ENCODE data around the gene ROPN1L.

Gene ROPN1L

GRCh38 chr5:10474521-10475075 lies 32.9 kb downstream of the ROPN1L start:
- TF ChIP-seq TAF1 (IDR thresholded peaks at IDR 0.05; ENCODE audit: borderline replicate concordance, insufficient read depth, low read length) (no peak), SIN3A (IDR thresholded peaks at IDR 0.05; ENCODE audit: borderline replicate concordance, insufficient read depth, low read length) (no peak), REST (IDR thresholded peaks at IDR 0.05; ENCODE audit: insufficient read depth in 1 of 2, low read depth in 2 of 2, low read length in 2 of 2) (no peak), FOXP2 (optimal IDR thresholded peaks at IDR 0.05; ENCODE audit: borderline replicate concordance, extremely low read depth, extremely low read length, insufficient read depth) (no peak), POLR2AphosphoS5 (IDR thresholded peaks at IDR 0.05; ENCODE audit: low read depth, low read length) (no peak)

GRCh38 chr5:10475931-10476676 lies 34.4 kb downstream of the ROPN1L start:
- TF ChIP-seq POLR2AphosphoS5 (IDR thresholded peaks at IDR 0.05; ENCODE audit: low read depth, low read length) (no peak), TAF1 (IDR thresholded peaks at IDR 0.05; ENCODE audit: borderline replicate concordance, insufficient read depth, low read length) (no peak), FOXP2 (optimal IDR thresholded peaks at IDR 0.05; ENCODE audit: borderline replicate concordance, extremely low read depth, extremely low read length, insufficient read depth) (no peak), SIN3A (IDR thresholded peaks at IDR 0.05; ENCODE audit: borderline replicate concordance, insufficient read depth, low read length) (no peak), REST (IDR thresholded peaks at IDR 0.05; ENCODE audit: insufficient read depth in 1 of 2, low read depth in 2 of 2, low read length in 2 of 2) (no peak)

GRCh38 chr5:10476878-10477277 lies 35.2 kb downstream of the ROPN1L start:
- TF ChIP-seq SIN3A (IDR thresholded peaks at IDR 0.05; ENCODE audit: borderline replicate concordance, insufficient read depth, low read length): no peak
- no peak for TF ChIP-seq FOXP2 (optimal IDR thresholded peaks at IDR 0.05; ENCODE audit: borderline replicate concordance, extremely low read depth, extremely low read length, insufficient read depth)

GRCh38 chr5:10477943-10478342 lies 36.3 kb downstream of the ROPN1L start:
- TF ChIP-seq SIN3A (IDR thresholded peaks at IDR 0.05; ENCODE audit: borderline replicate concordance, insufficient read depth, low read length): no peak
- TF ChIP-seq FOXP2 (optimal IDR thresholded peaks at IDR 0.05; ENCODE audit: borderline replicate concordance, extremely low read depth, extremely low read length, insufficient read depth): no peak
- TF ChIP-seq POLR2AphosphoS5 (IDR thresholded peaks at IDR 0.05; ENCODE audit: low read depth, low read length): no peak
- no peak for TF ChIP-seq REST (IDR thresholded peaks at IDR 0.05; ENCODE audit: insufficient read depth in 1 of 2, low read depth in 2 of 2, low read length in 2 of 2)
- no peak for TF ChIP-seq TAF1 (IDR thresholded peaks at IDR 0.05; ENCODE audit: borderline replicate concordance, insufficient read depth, low read length)

- TF ChIP-seq SIN3A (IDR thresholded peaks at IDR 0.05; ENCODE audit: borderline replicate concordance, insufficient read depth, low read length) (no peak), TAF1 (IDR thresholded peaks at IDR 0.05; ENCODE audit: borderline replicate concordance, insufficient read depth, low read length) (no peak), FOXP2 (optimal IDR thresholded peaks at IDR 0.05; ENCODE audit: borderline replicate concordance, extremely low read depth, extremely low read length, insufficient read depth) (no peak), REST (IDR thresholded peaks at IDR 0.05; ENCODE audit: insufficient read depth in 1 of 2, low read depth in 2 of 2, low read length in 2 of 2) (no peak), POLR2AphosphoS5 (IDR thresholded peaks at IDR 0.05; ENCODE audit: low read depth, low read length) (no peak)
Observed at GRCh38 chr5:10478436-10478835, 36.8 kb downstream of the ROPN1L start.

All from PFSK-1 (cell line).